Stimulated activated CD8-positive, alpha-beta memory T cell treated with anti-CD3 and anti-CD28 coated beads, Interleukin-4, amount 100 ng/mL, for 48 hours (primary cell): ENCODE measurements around the gene CSH1.

Experiments
- DNase-seq: peaks from one replicate; pipeline ENCODE4 v3.0.0-alpha.2; 2020

Gene CSH1

DNA sequence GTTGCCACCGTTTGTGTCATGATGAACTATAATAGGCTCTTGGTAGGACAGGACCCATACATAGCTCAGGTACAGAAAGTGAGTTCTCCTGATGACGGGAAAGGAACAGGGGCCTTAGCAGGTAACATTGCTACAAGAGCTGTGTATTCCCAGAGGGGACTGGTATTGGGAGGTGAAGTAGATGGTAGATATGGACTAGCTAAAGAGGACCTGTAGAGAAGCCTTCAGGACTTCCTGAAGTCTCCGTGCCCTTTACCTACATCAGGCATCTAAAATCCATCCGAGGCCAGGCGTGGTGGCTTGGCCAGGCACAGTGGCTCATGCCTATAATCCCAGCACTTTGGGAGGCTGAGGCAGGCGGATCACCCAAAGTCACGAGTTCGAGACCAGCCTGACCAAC is 41.2 kb downstream of the CSH1 start:
- no peak for DNase-seq

DNA sequence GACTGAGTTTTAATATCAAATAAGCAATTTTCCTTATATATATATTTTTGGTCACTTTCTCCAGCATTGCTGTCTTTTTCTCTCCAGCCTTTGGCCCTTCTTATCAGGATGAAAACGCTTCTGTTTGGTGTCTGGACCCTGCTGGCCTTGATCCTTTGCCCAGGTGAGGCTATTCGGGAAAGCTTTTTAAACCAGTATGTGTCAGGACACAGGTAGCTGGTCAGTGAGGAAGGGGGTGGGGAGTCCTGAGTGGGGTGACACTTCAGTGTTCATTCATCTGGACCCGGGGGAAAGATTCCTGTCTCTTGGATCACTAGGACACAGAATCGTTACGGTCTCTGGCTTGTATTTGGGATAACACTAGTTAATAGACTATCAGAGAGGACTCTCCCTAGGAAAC is 41.7 kb downstream of the CSH1 start:
- DNase-seq: no peak

DNA sequence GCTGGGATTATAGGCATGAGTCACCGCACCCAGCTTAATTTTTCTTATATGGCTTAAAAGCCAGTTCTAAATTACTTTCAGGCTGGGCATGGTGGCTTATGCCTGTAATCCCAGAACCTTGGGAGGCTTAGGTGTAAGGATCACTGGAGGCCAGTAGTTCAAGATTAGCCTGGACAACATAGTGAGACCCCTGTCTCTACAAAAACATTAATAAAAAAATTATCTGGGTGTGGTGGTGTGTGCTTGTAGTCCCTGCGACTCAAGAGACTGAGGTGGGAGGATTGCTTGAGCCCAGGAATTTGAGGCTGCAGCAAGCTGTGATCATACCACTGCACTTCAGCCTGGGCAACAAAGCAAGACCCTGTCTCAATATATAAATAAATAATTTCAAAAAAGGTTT is 43.1 kb downstream of the CSH1 start:
- no peak for DNase-seq

DNA sequence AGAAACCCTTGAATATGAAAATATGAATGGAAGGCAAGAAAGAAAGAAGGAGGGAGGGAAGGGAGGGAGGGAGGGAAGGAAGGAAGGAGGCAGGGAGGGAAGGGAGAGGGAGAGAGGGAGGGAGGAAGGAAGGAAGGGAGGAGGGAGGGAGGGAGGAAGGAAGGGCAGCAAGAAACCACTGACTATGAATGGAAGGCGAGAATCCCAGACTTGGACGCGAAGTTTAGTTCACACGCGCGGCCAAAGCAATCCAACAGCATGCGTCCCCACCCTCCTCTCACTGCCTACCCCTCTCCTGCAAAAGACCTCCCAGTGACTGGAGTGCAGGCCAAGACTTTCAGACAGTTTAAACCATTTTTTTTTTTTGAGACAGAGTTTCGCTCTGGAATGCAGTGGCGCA is 46.0 kb downstream of the CSH1 start:
- DNase-seq: no peak

- peak; percentile 99 for DNase-seq
These were observed 47.3 kb downstream of the CSH1 start for GRCh38 chr17:63848834-63849689.

DNA sequence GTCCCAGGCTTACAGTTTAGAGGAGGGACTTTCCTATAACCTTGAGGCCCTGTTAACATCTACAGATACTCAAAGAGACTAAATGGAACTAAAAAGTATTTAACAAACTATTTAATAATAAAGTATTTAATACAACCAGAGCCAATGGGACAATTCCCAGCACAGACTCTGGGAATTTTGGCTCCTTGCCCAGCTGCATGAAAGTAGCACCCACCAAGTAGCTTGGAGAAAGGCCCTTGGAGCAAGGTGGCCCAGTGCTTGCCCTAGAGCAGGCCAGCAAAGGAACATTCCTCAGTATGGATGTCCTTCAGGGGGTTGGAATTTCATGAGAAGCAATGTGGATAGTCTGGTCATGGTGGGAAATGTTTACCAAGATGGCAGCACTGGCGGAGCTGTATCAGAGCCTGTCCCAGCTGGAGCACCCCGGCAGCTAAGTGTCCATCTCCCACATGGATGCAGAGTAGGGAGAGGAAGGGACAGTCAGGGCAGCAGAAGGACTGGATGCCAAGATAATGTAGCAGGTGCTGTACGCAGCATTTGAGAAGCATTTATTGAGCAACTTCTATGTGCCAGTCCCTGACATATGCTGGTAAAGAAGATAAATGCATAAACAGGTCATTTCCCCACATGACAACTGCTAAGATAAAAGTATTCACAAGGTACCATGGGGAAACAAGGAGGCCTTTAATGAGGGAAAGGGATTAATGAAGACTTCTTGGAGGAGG is 48.7 kb downstream of the CSH1 start:
- no peak for DNase-seq

GRCh38 chr17:63845509-63845908 is 50.9 kb downstream of the CSH1 start:
- DNase-seq: no peak
